Stimulated activated CD4-positive, alpha-beta T cell treated with anti-CD3 and anti-CD28 coated beads, Interleukin-2, amount 100 ng/mL, for 4 hours (primary cell): ENCODE results near the gene ATG9A.

Experiments
- DNase-seq: peaks from one replicate; pipeline ENCODE4 v3.0.0-alpha.2; 2020; ENCODE audit warnings: low read depth

ATG9A gene

GRCh38 chr2:219176818-219177551, 52.5 kb downstream of the ATG9A start, which contains the start of gene CNPPD1:
Gene CNPPD1, minus strand, starts transcription at chr2:219176925. Its CDS starts 97 bp downstream, at chr2:219176828.
- peak; percentile 80 for DNase-seq

- no peak for DNase-seq
Observed at GRCh38 chr2:219175928-219176817, 53.3 kb downstream of the ATG9A start.

GRCh38 chr2:219175486-219175885, 54.0 kb downstream of the ATG9A start:
- DNase-seq, result no peak

GRCh38 chr2:219174801-219175200, 54.6 kb downstream of the ATG9A start:
- DNase-seq, result no peak

- no peak for DNase-seq
Observed at GRCh38 chr2:219174146-219174545, 55.3 kb downstream of the ATG9A start.

GRCh38 chr2:219173176-219173575, 56.3 kb downstream of the ATG9A start:
- no peak for DNase-seq

GRCh38 chr2:219172231-219173154, 56.9 kb downstream of the ATG9A start:
- no peak for DNase-seq

GRCh38 chr2:219171231-219171651, 58.2 kb downstream of the ATG9A start:
- peak; percentile 13 for DNase-seq

- no peak for DNase-seq
Observed at GRCh38 chr2:219169930-219170654, 59.3 kb downstream of the ATG9A start, which contains the start of gene SLC23A3. Gene SLC23A3, minus strand, starts transcription at chr2:219170029. Its CDS starts 45 bp downstream, at chr2:219169984.
